Measurements from ENCODE around the gene SEMA3D.

The SEMA3D gene

DNA sequence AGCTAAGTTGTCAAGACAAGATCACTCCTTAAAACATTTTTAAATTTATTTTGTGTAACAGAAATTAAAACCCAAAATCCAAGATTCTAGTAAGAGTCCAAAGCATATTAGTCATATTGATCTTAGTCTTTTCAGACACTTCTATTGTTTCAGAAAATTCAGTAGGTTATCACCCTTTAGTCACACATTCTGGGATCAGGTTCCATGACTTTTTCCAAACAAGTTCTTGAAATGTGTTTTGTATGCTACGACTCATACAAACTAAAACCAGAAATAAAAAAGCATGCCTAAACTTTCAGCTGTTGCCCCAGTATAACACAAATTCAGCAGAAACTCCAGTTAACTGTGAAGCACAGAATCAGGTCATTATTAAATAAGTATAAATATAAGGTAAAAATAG is 10.7 kb downstream of the SEMA3D start:
- H3K4me3 ChIP-seq (ENCODE audit: low read depth, low read length): no peak overlapping the region
- in situ Hi-C loops (cut with HindIII; ENCODE audit: low sequenced_read_pairs): no loop called here
- TF ChIP-seq, protein P1, sequence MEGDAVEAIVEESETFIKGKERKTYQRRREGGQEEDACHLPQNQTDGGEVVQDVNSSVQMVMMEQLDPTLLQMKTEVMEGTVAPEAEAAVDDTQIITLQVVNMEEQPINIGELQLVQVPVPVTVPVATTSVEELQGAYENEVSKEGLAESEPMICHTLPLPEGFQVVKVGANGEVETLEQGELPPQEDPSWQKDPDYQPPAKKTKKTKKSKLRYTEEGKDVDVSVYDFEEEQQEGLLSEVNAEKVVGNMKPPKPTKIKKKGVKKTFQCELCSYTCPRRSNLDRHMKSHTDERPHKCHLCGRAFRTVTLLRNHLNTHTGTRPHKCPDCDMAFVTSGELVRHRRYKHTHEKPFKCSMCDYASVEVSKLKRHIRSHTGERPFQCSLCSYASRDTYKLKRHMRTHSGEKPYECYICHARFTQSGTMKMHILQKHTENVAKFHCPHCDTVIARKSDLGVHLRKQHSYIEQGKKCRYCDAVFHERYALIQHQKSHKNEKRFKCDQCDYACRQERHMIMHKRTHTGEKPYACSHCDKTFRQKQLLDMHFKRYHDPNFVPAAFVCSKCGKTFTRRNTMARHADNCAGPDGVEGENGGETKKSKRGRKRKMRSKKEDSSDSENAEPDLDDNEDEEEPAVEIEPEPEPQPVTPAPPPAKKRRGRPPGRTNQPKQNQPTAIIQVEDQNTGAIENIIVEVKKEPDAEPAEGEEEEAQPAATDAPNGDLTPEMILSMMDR (IDR thresholded peaks at IDR 0.05; ENCODE audit: low read depth, low read length): no peak
- DNase-seq (ENCODE audit: low read depth, low spot score): no peak

GRCh38 chr7:85175217-85175616 is 11.6 kb downstream of the SEMA3D start:
- H3K4me3 ChIP-seq (ENCODE audit: low read depth, low read length): no peak overlapping the region
- in situ Hi-C loops (cut with HindIII; ENCODE audit: low sequenced_read_pairs): no loop called here
- DNase-seq (ENCODE audit: low read depth, low spot score): peak; percentile 29
- TF ChIP-seq, protein P1 (IDR thresholded peaks at IDR 0.05; ENCODE audit: low read depth, low read length): no peak

- in situ Hi-C loops (cut with HindIII; ENCODE audit: low sequenced_read_pairs): no loop called here
- TF ChIP-seq, protein P1 (IDR thresholded peaks at IDR 0.05; ENCODE audit: low read depth, low read length): no peak
- peak; percentile 89 for DNase-seq (ENCODE audit: low read depth, low spot score)
- no peak overlapping the region for H3K4me3 ChIP-seq (ENCODE audit: low read depth, low read length)
Measured at GRCh38 chr7:85172530-85172941, 14.3 kb downstream of the SEMA3D start.

DNA sequence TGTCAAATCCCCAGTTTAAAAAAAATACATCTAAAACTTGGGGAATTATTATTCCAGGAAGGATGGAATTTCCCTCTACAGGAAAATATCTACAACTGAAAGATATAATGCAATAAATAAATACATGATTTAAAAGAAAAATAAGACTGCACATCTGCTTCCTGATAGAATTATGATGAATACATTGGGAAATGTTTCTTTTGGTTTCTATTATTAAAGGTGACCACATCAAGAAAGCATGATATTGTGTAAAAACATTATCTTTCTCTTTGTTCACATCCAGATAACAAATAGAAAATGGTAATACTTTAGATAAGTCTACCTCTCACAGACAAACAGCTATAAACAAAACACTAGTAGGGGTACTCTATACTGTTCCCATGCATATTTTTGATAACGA is 19.2 kb downstream of the SEMA3D start:
- TF ChIP-seq, protein P1 (IDR thresholded peaks at IDR 0.05; ENCODE audit: low read depth, low read length): no peak
- no peak overlapping the region for H3K4me3 ChIP-seq (ENCODE audit: low read depth, low read length)
- in situ Hi-C loops (cut with HindIII; ENCODE audit: low sequenced_read_pairs): no loop called here
- DNase-seq (ENCODE audit: low read depth, low spot score): no peak

- H3K4me3 ChIP-seq (ENCODE audit: low read depth, low read length): no peak overlapping the region
- in situ Hi-C loops (cut with HindIII; ENCODE audit: low sequenced_read_pairs): no loop called here
- TF ChIP-seq, protein P1 (IDR thresholded peaks at IDR 0.05; ENCODE audit: low read depth, low read length): no peak
- DNase-seq (ENCODE audit: low read depth, low spot score): no peak
Measured at GRCh38 chr7:85165263-85165662, 21.6 kb downstream of the SEMA3D start.

DNA sequence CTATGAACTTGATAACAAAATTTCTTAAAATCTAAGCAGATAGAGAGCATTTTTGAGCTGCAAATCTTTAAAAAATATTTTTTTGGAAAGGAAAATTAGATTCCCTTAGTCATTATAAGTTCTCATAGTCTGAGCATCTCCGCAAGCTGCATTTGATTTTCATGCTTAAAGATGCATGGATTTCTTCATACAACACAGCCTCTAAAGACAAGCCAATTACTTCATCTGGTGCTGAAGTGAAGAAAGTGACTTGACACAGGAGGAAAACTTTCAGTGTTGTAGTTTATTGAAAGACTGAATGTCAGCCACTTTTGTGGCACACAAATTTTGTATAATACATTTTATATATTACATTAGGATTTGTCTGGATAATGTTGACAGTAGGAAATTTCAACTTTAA is 22.5 kb downstream of the SEMA3D start:
- TF ChIP-seq, protein P1 (IDR thresholded peaks at IDR 0.05; ENCODE audit: low read depth, low read length): no peak
- H3K4me3 ChIP-seq (ENCODE audit: low read depth, low read length): no peak overlapping the region
- no peak for DNase-seq (ENCODE audit: low read depth, low spot score)
- in situ Hi-C loops (cut with HindIII; ENCODE audit: low sequenced_read_pairs): no loop called here

GRCh38 chr7:85162721-85163120 is 24.1 kb downstream of the SEMA3D start:
- in situ Hi-C loops (cut with HindIII; ENCODE audit: low sequenced_read_pairs): no loop called here
- DNase-seq (ENCODE audit: low read depth, low spot score): peak; percentile 14
- TF ChIP-seq, protein P1 (IDR thresholded peaks at IDR 0.05; ENCODE audit: low read depth, low read length): no peak
- H3K4me3 ChIP-seq (ENCODE audit: low read depth, low read length): no peak overlapping the region
